ENCODE results near the gene PLPPR1. TPM values are rescaled to one million over a fixed set of nuclear protein-coding genes. Genes with fewer than 3 reads are reported as not detected.

The PLPPR1 gene
- total RNA-seq, 1 experiment from 2014 or later = not detected

GRCh38 chr9:101369286-101369685, 340.8 kb downstream of the PLPPR1 start:
- DNase-seq (ENCODE audit: extremely low read depth, low read depth) = no peak

- DNase-seq (ENCODE audit: extremely low read depth, low read depth) = no peak
Observed at GRCh38 chr9:101369884-101370531, 341.5 kb downstream of the PLPPR1 start.

- no peak for DNase-seq (ENCODE audit: extremely low read depth, low read depth)
Observed at GRCh38 chr9:101371813-101372212, 343.3 kb downstream of the PLPPR1 start.

DNA sequence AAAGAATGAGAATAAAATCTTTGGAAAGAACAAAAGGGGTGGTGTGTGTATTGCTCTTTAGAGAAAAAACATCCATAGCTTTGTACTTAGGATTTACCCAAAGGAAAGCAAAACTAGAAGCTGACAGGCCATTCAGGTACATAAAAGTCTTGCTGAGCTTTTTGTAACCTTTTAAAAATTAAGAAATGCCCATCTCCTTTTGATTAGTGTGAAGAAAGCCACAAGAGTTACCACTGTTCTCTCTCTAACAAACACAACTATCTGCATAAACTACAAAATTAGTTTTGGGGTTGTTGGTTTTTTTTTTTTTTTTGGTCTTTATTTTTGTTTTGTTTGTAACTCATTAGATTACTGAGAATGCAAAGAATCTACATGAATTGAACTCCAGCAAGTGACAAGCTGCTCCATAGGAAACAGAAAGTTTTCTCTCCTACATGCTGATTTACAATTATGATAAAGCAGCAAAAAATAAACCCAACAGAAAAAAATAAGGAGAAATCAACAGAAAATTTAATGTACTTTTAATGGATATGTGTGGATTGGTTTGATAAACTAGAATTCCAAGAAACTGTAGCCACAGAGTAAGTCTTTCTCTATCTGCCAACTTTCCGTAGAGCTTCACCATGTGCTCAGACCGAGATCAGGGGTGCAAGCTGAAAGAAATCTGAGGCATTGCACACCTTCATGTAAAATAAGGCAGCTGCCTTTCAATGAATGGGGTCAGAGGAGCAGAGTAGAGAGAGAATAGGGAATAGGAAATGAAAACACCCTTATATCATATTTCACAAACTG, 344.0 kb downstream of the PLPPR1 start:
- no peak for DNase-seq (ENCODE audit: extremely low read depth, low read depth)

Small RNAs within 50 kb of the gene (small RNA-seq; reads per million reads assigned to genes)
- gene RF00322 = 0 reads per million in 2 experiments

Measured in NCI-H460 (cell line).